ENCODE data around the gene EEA1.

GRCh38 chr12:92860521-92860920, 68.6 kb downstream of the EEA1 start:
- TF ChIP-seq CTCF (IDR thresholded peaks at IDR 0.05) (no peak), POLR2A (IDR thresholded peaks at IDR 0.05) (no peak)
